ENCODE results near the gene ACTR8.

The ACTR8 gene

GRCh38 chr3:53885239-53885638 lies 3.3 kb upstream of the ACTR8 start:
- DNase-seq (ENCODE audit: low spot score) (no peak), ATAC-seq (ENCODE audit: low read depth) (no peak)
- Histone ChIP-seq H3K4me3 (ENCODE audit: severe bottlenecking) (no peak overlapping the region), H3K4me1 (ENCODE audit: insufficient read depth, poor library complexity, severe bottlenecking) (peaks cover 11% of the 10 kb centered on the region), H3K27ac (ENCODE audit: poor library complexity, severe bottlenecking) (no peak overlapping the region), H3K36me3 (ENCODE audit: low read depth) (peaks cover 57% of the 10 kb centered on the region), H3K27me3 (ENCODE audit: insufficient read depth, poor library complexity, severe bottlenecking) (no peaks in the 10 kb centered on the region), H3K9me3 (ENCODE audit: severe bottlenecking) (no peaks in the 10 kb centered on the region)
- no peak for TF ChIP-seq CTCF (IDR thresholded peaks at IDR 0.05; ENCODE audit: poor library complexity, severe bottlenecking)

- no peak overlapping the region for H3K4me3 ChIP-seq (ENCODE audit: severe bottlenecking)
- H3K4me1 ChIP-seq (ENCODE audit: insufficient read depth, poor library complexity, severe bottlenecking): peaks cover 5% of the 10 kb centered on the region
- TF ChIP-seq CTCF (IDR thresholded peaks at IDR 0.05; ENCODE audit: poor library complexity, severe bottlenecking): no peak
- no peak for ATAC-seq (ENCODE audit: low read depth)
- H3K36me3 ChIP-seq (ENCODE audit: low read depth): peaks cover 55% of the 10 kb centered on the region
- no peaks in the 10 kb centered on the region for H3K9me3 ChIP-seq (ENCODE audit: severe bottlenecking)
- DNase-seq (ENCODE audit: low spot score): no peak
- no peak overlapping the region for H3K27ac ChIP-seq (ENCODE audit: poor library complexity, severe bottlenecking)
- no peaks in the 10 kb centered on the region for H3K27me3 ChIP-seq (ENCODE audit: insufficient read depth, poor library complexity, severe bottlenecking)
These were observed 2.7 kb upstream of the ACTR8 start for GRCh38 chr3:53884623-53885022.

GRCh38 chr3:53883008-53883407 lies 1.1 kb upstream of the ACTR8 start:
- no peak for TF ChIP-seq CTCF (IDR thresholded peaks at IDR 0.05; ENCODE audit: poor library complexity, severe bottlenecking)
- no peak overlapping the region for H3K27ac ChIP-seq (ENCODE audit: poor library complexity, severe bottlenecking)
- DNase-seq (ENCODE audit: low spot score) (no peak), ATAC-seq (ENCODE audit: low read depth) (no peak)
- H3K36me3 ChIP-seq (ENCODE audit: low read depth): peaks cover 58% of the 10 kb centered on the region
- no peaks in the 10 kb centered on the region for H3K9me3 ChIP-seq (ENCODE audit: severe bottlenecking)
- H3K4me1 ChIP-seq (ENCODE audit: insufficient read depth, poor library complexity, severe bottlenecking): no peaks in the 10 kb centered on the region
- H3K27me3 ChIP-seq (ENCODE audit: insufficient read depth, poor library complexity, severe bottlenecking): no peaks in the 10 kb centered on the region
- H3K4me3 ChIP-seq (ENCODE audit: severe bottlenecking): no peak overlapping the region

GRCh38 chr3:53880396-53881345 lies 1.3 kb downstream of the ACTR8 start:
- Histone ChIP-seq H3K9me3 (ENCODE audit: severe bottlenecking) (no peaks in the 10 kb centered on the region), H3K4me1 (ENCODE audit: insufficient read depth, poor library complexity, severe bottlenecking) (no peaks in the 10 kb centered on the region), H3K27me3 (ENCODE audit: insufficient read depth, poor library complexity, severe bottlenecking) (no peaks in the 10 kb centered on the region), H3K4me3 (ENCODE audit: severe bottlenecking) (peak overlapping the region; percentile 76), H3K36me3 (ENCODE audit: low read depth) (peaks cover 59% of the 10 kb centered on the region), H3K27ac (ENCODE audit: poor library complexity, severe bottlenecking) (no peak overlapping the region)
- no peak for TF ChIP-seq CTCF (IDR thresholded peaks at IDR 0.05; ENCODE audit: poor library complexity, severe bottlenecking)
- DNase-seq (ENCODE audit: low spot score): no peak
- no peak; the same call in 2 of the 3 replicates for ATAC-seq (ENCODE audit: low read depth)
